Fibroblast of pulmonary artery (primary cell): ENCODE measurements around the gene SPINK4.

Source experiments
- DNase-seq: peaks from one replicate; pipeline ENCODE4 v3.0.0-alpha.2; 2010; ENCODE audit warnings: low read depth
- H3K4me3 ChIP-seq: replicated peaks from 2 replicates; pipeline ENCODE4 v1.5.1; 2011; ENCODE audit warnings: low read depth, mild to moderate bottlenecking, control low read depth, low read length, moderate library complexity
- TF ChIP-seq, protein P1 (sequence below): IDR thresholded peaks from 2 replicates; pipeline ENCODE4 v1.5.1; 2011; ENCODE audit warnings: mild to moderate bottlenecking, control low read depth, low read length, inconsistent platforms; ENCODE audit errors: missing control alignments

The SPINK4 gene

DNA sequence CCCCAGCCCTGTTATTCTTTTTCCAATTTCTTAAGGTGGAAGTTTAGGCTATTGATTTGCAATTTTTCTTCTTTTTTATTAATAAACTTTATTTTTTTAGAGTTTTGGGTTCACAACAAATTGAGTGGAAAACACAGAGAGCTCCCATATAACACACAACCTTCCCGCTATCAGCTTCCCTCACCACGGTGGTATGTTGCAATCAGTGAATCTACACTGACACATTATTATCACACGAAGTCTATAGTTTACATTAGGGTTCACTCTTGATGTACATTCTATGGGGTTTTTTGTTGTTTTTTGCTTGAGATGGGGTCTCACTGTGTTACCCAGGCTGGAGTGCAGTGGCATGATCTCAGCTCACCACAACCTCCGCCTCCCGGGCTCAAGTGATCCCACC lies 45.5 kb downstream of the SPINK4 start:
- no peak for DNase-seq
- no peak overlapping the region for H3K4me3 ChIP-seq
- TF ChIP-seq, protein P1, sequence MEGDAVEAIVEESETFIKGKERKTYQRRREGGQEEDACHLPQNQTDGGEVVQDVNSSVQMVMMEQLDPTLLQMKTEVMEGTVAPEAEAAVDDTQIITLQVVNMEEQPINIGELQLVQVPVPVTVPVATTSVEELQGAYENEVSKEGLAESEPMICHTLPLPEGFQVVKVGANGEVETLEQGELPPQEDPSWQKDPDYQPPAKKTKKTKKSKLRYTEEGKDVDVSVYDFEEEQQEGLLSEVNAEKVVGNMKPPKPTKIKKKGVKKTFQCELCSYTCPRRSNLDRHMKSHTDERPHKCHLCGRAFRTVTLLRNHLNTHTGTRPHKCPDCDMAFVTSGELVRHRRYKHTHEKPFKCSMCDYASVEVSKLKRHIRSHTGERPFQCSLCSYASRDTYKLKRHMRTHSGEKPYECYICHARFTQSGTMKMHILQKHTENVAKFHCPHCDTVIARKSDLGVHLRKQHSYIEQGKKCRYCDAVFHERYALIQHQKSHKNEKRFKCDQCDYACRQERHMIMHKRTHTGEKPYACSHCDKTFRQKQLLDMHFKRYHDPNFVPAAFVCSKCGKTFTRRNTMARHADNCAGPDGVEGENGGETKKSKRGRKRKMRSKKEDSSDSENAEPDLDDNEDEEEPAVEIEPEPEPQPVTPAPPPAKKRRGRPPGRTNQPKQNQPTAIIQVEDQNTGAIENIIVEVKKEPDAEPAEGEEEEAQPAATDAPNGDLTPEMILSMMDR = no peak

DNA sequence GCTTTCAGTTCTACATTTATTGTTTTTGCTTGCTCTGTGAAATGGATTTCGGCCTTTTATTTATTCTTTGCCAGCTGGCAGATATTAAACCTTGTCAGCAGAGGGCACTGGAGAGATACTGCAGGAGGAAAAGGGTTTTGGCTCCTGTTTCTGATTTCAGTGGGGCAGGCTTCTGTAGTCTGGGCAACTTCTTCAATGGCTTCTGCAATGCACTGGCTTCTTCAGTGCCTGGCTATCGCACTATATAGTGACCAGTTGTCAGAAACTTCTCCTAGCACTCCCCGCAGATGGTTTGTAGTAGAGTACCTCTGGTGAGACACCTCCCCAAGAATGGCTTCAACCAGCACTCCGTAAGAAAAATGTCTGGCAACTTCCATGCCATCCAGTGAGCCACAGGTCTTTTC lies 47.1 kb downstream of the SPINK4 start:
- H3K4me3 ChIP-seq = no peak overlapping the region
- TF ChIP-seq, protein P1 = peak; percentile 87
- DNase-seq = peak; percentile 82

DNA sequence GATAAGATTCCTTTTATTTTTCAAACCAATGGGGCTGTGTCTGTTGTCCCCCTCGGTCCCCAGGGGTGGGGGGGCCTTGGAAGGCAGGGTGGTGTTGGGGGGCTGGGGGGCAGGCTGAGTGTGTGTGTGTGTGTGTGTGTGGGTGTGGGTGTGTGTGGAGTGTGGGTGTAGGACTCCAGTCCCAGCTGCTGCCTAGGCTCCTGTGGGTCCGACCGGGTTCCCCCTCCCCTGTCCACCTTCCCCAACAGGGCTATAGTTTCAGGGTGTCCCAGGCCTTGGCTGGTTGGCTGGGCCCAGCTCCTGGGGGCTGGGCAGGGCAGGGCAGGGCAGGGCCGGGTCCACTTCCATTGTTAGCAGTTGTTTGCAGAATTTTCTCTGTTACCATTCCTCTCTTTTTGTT lies 48.3 kb downstream of the SPINK4 start:
- no peak for DNase-seq
- TF ChIP-seq, protein P1 = no peak
- no peak overlapping the region for H3K4me3 ChIP-seq

DNA sequence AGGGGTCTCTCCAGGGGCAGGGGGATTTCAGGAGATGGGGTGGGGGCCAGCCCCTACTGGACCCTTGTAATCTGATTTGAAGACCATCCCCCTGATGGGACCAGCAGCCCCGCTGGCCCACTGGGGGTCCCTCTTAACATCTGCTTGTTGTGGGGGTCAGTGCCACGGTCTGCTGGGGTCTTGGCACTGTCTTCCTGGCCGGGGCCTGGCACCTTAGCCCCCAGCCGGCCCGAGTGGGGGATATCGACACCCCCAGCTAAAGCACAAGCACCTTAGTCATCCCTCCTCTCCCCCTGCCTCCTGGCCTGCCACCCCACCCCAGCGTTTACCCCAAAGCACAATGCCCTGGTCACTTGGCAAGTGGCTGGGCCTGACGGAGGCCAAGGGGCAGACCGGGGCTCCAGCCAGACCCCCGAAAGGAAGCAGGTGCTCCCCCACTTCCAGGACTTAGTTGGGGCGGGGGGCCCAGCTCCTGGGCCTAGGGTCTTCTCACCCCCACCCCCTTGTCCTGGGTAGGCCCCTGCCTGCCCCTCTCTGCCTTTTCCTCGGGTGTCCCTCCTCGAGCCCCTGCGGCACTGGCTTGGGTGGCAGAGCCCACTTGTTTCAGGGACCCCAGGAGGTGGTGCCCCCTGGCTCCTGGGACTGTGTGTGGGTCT lies 49.0 kb downstream of the SPINK4 start:
- DNase-seq = no peak
- TF ChIP-seq, protein P1 = no peak
- H3K4me3 ChIP-seq = no peak overlapping the region

DNA sequence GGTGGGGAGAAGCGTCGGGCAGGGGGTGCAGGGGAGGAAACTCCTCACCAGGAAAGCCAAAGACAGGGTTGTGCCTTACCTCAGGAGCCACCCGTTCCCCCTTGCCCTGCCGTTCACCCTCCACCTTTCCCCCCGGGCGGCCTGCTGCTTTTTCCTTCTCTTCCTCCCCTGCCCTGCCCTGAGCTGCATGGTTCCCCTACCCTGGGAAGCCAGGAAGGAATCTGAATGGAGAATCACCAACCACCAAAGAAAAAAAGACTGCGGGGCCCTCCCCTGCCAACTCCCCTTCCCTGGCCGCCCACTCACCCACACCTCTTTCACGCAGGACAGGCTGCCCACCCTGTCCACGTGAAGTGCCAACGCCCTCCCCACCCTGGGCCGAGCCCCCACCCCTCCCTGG lies 49.5 kb downstream of the SPINK4 start:
- DNase-seq = peak; percentile 11
- peak overlapping the region; percentile 69 for H3K4me3 ChIP-seq
- TF ChIP-seq, protein P1 = no peak

- H3K4me3 ChIP-seq = peak overlapping the region; percentile 69
- no peak for DNase-seq
- TF ChIP-seq, protein P1 = no peak
Observed at GRCh38 chr9:33289936-33290246, 49.9 kb downstream of the SPINK4 start.
